IMR-90 (cell line): ENCODE measurements around the gene CATSPERB. TPM values are rescaled to one million over a fixed set of nuclear protein-coding genes. Genes with fewer than 3 reads are reported as not detected.

Experiments used
- ATAC-seq: fragments of 200-7000 bp; cut with Tn5 transposase; 2 replicates; pipeline ENCODE4 v1.9.1; 2020; ENCODE audit warnings: low read depth, mild to moderate bottlenecking, moderate library complexity
- BruUV-seq: library from RNA; stranded (reverse); fragments of 400-500 nt; replicated peaks from 2 replicates; lab custom pipeline; 2021; lab: Mats Ljungman, UMichigan
- CTCF ChIA-PET: fragments of 300-600 bp; formaldehyde crosslinking; extraction: SDS; loops from one replicate; lab custom pipeline; 2021; ENCODE audit warnings: antibody characterized with exemption; lab: Yijun Ruan, JAX
- POLR2A ChIA-PET: fragments of 300-600 bp; sonication (Branson Sonifier 250); formaldehyde crosslinking; loops from one replicate; lab custom pipeline; 2022; ENCODE audit warnings: antibody characterized with exemption; ENCODE audit not compliant: unreplicated experiment; lab: Charles Lee
- DNase-seq: peaks from one replicate; pipeline ENCODE4 v3.0.0; 2013
- H2AFZ ChIP-seq: replicated peaks from 2 replicates; pipeline ENCODE3; 2013; ENCODE audit warnings: low read length, mild to moderate bottlenecking; ENCODE audit not compliant: poor library complexity
- H2AK5ac ChIP-seq: 2 replicates; pipeline ENCODE4 v1.6.1; 2013; ENCODE audit warnings: low read depth, low read length, inconsistent platforms
- H2AK9ac ChIP-seq: replicated peaks from 2 replicates; pipeline ENCODE3; 2013; ENCODE audit warnings: mild to moderate bottlenecking, low read depth, low read length, moderate library complexity; ENCODE audit not compliant: poor library complexity
- H2BK120ac ChIP-seq: 2 replicates; pipeline ENCODE4 v1.6.1; 2013; ENCODE audit warnings: low read depth, low read length, inconsistent platforms
- H2BK15ac ChIP-seq: 3 replicates; pipeline ENCODE4 v1.6.1; 2013; ENCODE audit warnings: low read depth, low read length, inconsistent platforms
- H2BK20ac ChIP-seq: 2 replicates; pipeline ENCODE4 v1.6.1; 2013; ENCODE audit warnings: low read depth, mild to moderate bottlenecking, inconsistent platforms, low read length, moderate library complexity
- H2BK5ac ChIP-seq: 2 replicates; pipeline ENCODE4 v1.6.1; 2013; ENCODE audit warnings: mild to moderate bottlenecking, low read depth, low read length, inconsistent platforms; ENCODE audit not compliant: poor library complexity, severe bottlenecking
- H3K14ac ChIP-seq: replicated peaks from 2 replicates; pipeline ENCODE4 v1.6.1; 2013; ENCODE audit warnings: low read depth, low read length, inconsistent platforms
- H3K18ac ChIP-seq: 2 replicates; pipeline ENCODE4 v1.6.1; 2013; ENCODE audit warnings: low read depth, low read length, control low read depth
- H3K23ac ChIP-seq: 2 replicates; pipeline ENCODE4 v1.6.1; 2013; ENCODE audit warnings: low read depth, low read length, inconsistent platforms
- H3K27ac ChIP-seq: 2 replicates; pipeline ENCODE4 v1.5.1; 2013; ENCODE audit warnings: mild to moderate bottlenecking, control low read depth, low read length; ENCODE audit not compliant: insufficient read depth
- H3K27me3 ChIP-seq: 2 replicates; pipeline ENCODE4 v1.6.1; 2013; ENCODE audit warnings: low read length; ENCODE audit not compliant: control insufficient read depth, insufficient read depth
- H3K36me3 ChIP-seq: 2 replicates; pipeline ENCODE4 v1.6.1; 2013; ENCODE audit warnings: low read length, mixed read lengths; ENCODE audit not compliant: control insufficient read depth, insufficient read depth
- H3K4ac ChIP-seq: 2 replicates; pipeline ENCODE4 v1.6.1; 2013; ENCODE audit warnings: low read depth, low read length, inconsistent platforms
- H3K4me1 ChIP-seq: 2 replicates; pipeline ENCODE4 v1.6.1; 2013; ENCODE audit warnings: low read length, mixed read lengths; ENCODE audit not compliant: control insufficient read depth, insufficient read depth
- H3K4me2 ChIP-seq: 2 replicates; pipeline ENCODE4 v1.6.1; 2013; ENCODE audit warnings: low read depth, mild to moderate bottlenecking, control low read depth, low read length, moderate library complexity
- H3K4me3 ChIP-seq: 2 replicates; pipeline ENCODE4 v1.5.1; 2013; ENCODE audit warnings: low read depth, mild to moderate bottlenecking, control low read depth, low read length, moderate library complexity; ENCODE audit not compliant: insufficient read depth
- H3K56ac ChIP-seq: 2 replicates; pipeline ENCODE4 v1.6.1; 2013; ENCODE audit warnings: low read length, inconsistent platforms; ENCODE audit not compliant: insufficient read depth; ENCODE audit errors: extremely low read depth
- H3K79me1 ChIP-seq, 2 experiments: 2 replicates each; pipeline ENCODE4 v1.6.1; 2013; ENCODE audit warnings: low read length in 2 of 2, inconsistent platforms in 1 of 2, low read depth in 1 of 2
- H3K9ac ChIP-seq: 2 replicates; pipeline ENCODE4 v1.6.1; 2013; ENCODE audit warnings: low read depth, low read length, control low read depth
- H3K9me1 ChIP-seq: 2 replicates; pipeline ENCODE4 v1.6.1; 2013; ENCODE audit warnings: low read length, inconsistent platforms; ENCODE audit not compliant: insufficient read depth
- H3K9me3 ChIP-seq: 2 replicates; pipeline ENCODE4 v1.6.1; 2013; ENCODE audit warnings: low read length; ENCODE audit not compliant: control insufficient read depth, insufficient read depth
- H4K20me1 ChIP-seq: 2 replicates; pipeline ENCODE4 v1.6.1; 2013; ENCODE audit warnings: low read length, inconsistent platforms; ENCODE audit not compliant: insufficient read depth
- H4K5ac ChIP-seq: 2 replicates; pipeline ENCODE4 v1.6.1; 2013; ENCODE audit warnings: mild to moderate bottlenecking, low read depth, low read length, control low read depth
- H4K8ac ChIP-seq, 2 experiments: 2 replicates each; pipeline ENCODE4 v1.6.1; 2013; ENCODE audit warnings: low read depth in 2 of 2, low read length in 2 of 2, control low read depth in 1 of 2, inconsistent platforms in 1 of 2
- H4K91ac ChIP-seq: 2 replicates; pipeline ENCODE4 v1.6.1; 2013; ENCODE audit warnings: low read depth, low read length, inconsistent platforms; ENCODE audit not compliant: insufficient read depth
- BHLHE40 ChIP-seq: fragments of 150-350 bp; IDR thresholded peaks from 2 replicates; pipeline ENCODE4 v1.6.1; 2016; ENCODE audit warnings: mild to moderate bottlenecking, low read depth, low read length
- CEBPB ChIP-seq: IDR thresholded peaks from 2 replicates; pipeline ENCODE4 v1.6.1; 2012; ENCODE audit warnings: low read depth, low read length, improper control_type of control experiment
- CHD1 ChIP-seq: IDR thresholded peaks from 2 replicates; pipeline ENCODE4 v1.6.1; 2012; ENCODE audit warnings: low read depth, low read length, improper control_type of control experiment
- CTCF ChIP-seq: conservative IDR thresholded peaks from 2 replicates; pipeline ENCODE4 v1.5.1; 2012; ENCODE audit warnings: mild to moderate bottlenecking, low read depth, low read length, improper control_type of control experiment
- ELK1 ChIP-seq: fragments of 150-350 bp; IDR thresholded peaks from 2 replicates; pipeline ENCODE4 v1.6.1; 2016; ENCODE audit warnings: low read depth, mild to moderate bottlenecking, low read length, moderate library complexity, borderline replicate concordance
- FOS ChIP-seq: fragments of 150-350 bp; IDR thresholded peaks from 2 replicates; pipeline ENCODE4 v1.6.1; 2016; ENCODE audit warnings: low read depth, low read length
- MAFK ChIP-seq: IDR thresholded peaks from 2 replicates; pipeline ENCODE4 v1.6.1; 2012; ENCODE audit warnings: low read depth, low read length, improper control_type of control experiment
- MAZ ChIP-seq: IDR thresholded peaks from 2 replicates; pipeline ENCODE4 v1.6.1; 2012; ENCODE audit warnings: low read depth, mild to moderate bottlenecking, low read length, improper control_type of control experiment, moderate library complexity, borderline replicate concordance
- MXI1 ChIP-seq: IDR thresholded peaks from 2 replicates; pipeline ENCODE4 v1.6.1; 2012; ENCODE audit warnings: low read depth, mild to moderate bottlenecking, low read length, moderate library complexity, borderline replicate concordance
- NFE2L2 ChIP-seq: fragments of 150-350 bp; IDR thresholded peaks from 2 replicates; pipeline ENCODE4 v1.6.1; 2016; ENCODE audit warnings: low read depth, mild to moderate bottlenecking, low read length
- RAD21 ChIP-seq: IDR thresholded peaks from 2 replicates; pipeline ENCODE4 v1.6.1; 2012; ENCODE audit warnings: low read length, improper control_type of control experiment
- RCOR1 ChIP-seq: IDR thresholded peaks from 2 replicates; pipeline ENCODE4 v1.6.1; 2012; ENCODE audit warnings: mild to moderate bottlenecking, low read length, improper control_type of control experiment; ENCODE audit not compliant: insufficient replicate concordance
- RFX5 ChIP-seq: IDR thresholded peaks from 2 replicates; pipeline ENCODE4 v1.8.0; 2012; ENCODE audit warnings: low read depth, mild to moderate bottlenecking, low read length, moderate library complexity
- SMC3 ChIP-seq: fragments of 150-350 bp; IDR thresholded peaks from 2 replicates; pipeline ENCODE4 v1.6.1; 2016; ENCODE audit warnings: low read depth, mild to moderate bottlenecking, antibody characterized with exemption, low read length, moderate library complexity
- USF2 ChIP-seq: fragments of 150-350 bp; IDR thresholded peaks from 2 replicates; pipeline ENCODE4 v1.6.1; 2017; ENCODE audit warnings: mild to moderate bottlenecking, antibody characterized with exemption, low read length, low read depth
- WGBS, 2 experiments: methylation state at CpG; one replicate each; pipeline versions ENCODE4 v1.1.5 to v1.1.7; 2013; ENCODE audit warnings: missing lambda C conversion rate in 2 of 2; ENCODE audit not compliant: insufficient read length in 1 of 2; ENCODE audit errors: extremely low coverage in 2 of 2; 5-methylcytosine and 5-hydroxymethylcytosine counted together
- dilution Hi-C: fragments of 300-500 bp; cut with HindIII; formaldehyde crosslinking; loops from one replicate; pipeline ENCODE4 v1.14.3; 2018; ENCODE audit warnings: low sequenced_read_pairs; ENCODE audit not compliant: unreplicated experiment
- in situ Hi-C: fragments of 300-500 bp; cut with MboI; formaldehyde crosslinking; loops from 3 replicates; pipeline ENCODE4 v1.14.3; 2019; ENCODE audit warnings: low sequenced_read_pairs, inconsistent platforms, mixed read lengths
- intact Hi-C: fragments of 100-400 bp; cut with micrococcal nuclease; formaldehyde crosslinking; loops from 2 replicates; pipeline ENCODE4 v1.10.0; 2022
- polyA plus RNA-seq, 3 experiments: library from polyadenylated mRNA; depleted of rRNA; stranded (reverse); fragments of >200 nt; gene quantifications; 2 replicates each; pipeline ENCODE4 v1.2.3, GENCODE V29; 2012; ENCODE audit warnings: low replicate concordance in 1 of 3
- total RNA-seq: library from RNA; depleted of rRNA; stranded (reverse); fragments of >200 nt; gene quantifications from 2 replicates; pipeline ENCODE4 v1.2.3, GENCODE V29; 2012

CATSPERB gene
- total and polyA plus RNA-seq, 2 of the 4 experiments (the other 2 are of a cell fraction) = not detected

DNA sequence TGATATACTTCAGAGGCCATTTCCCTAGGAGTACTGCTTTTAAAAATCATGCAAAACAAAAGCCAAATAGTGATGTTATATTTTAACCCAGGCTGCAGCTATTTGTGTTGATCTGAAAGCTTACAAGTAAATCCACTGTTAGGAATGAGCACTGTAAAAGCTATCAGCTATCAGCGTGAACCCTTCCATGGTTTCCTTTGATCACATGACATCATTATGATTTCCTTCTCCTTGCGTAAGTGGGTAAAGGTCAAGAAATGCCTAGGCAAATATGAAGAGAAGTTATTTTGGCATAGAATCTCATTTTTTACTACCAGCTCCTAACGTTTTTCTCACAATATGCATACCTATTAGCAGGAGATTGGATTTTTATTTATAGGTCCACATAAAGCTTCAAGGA is 48.6 kb upstream of the CATSPERB start:
- Histone ChIP-seq H3K4me1 (no peaks in the 10 kb centered on the region), H3K14ac (no peak overlapping the region), H2AFZ (no peak overlapping the region), H2BK120ac (no peak overlapping the region), H2BK5ac (no peak overlapping the region), H4K8ac (no peak overlapping the region), H3K4me3 (no peak overlapping the region), H4K5ac (no peak overlapping the region), H2BK15ac (no peak overlapping the region), H2AK5ac (no peak overlapping the region), H3K9ac (no peak overlapping the region), H4K91ac (no peak overlapping the region), H3K36me3 (no peaks in the 10 kb centered on the region), H3K27ac (no peak overlapping the region), H3K23ac (no peak overlapping the region), H4K20me1 (no peaks in the 10 kb centered on the region), H3K27me3 (no peaks in the 10 kb centered on the region), H2BK20ac (no peak overlapping the region), H3K9me1 (no peaks in the 10 kb centered on the region), H3K79me1 (no peaks in the 10 kb centered on the region), H2AK9ac (no peak overlapping the region), H3K18ac (no peak overlapping the region), H3K4ac (no peak overlapping the region), H3K56ac (no peak overlapping the region), H3K9me3 (no peaks in the 10 kb centered on the region), H3K4me2 (no peak overlapping the region)
- ChIA-PET CTCF (no interaction called here), POLR2A (no interaction called here)
- ATAC-seq (no peak), DNase-seq (no peak)
- BruUV-seq = no TSS peak
- intact Hi-C loops = no loop called here
- dilution Hi-C loops = no loop called here
- in situ Hi-C loops = no loop called here
- TF ChIP-seq ELK1 (no peak), SMC3 (no peak), RCOR1 (no peak), BHLHE40 (no peak), MAFK (no peak), RFX5 (no peak), FOS (no peak), CTCF (no peak), NFE2L2 (no peak), USF2 (no peak), CEBPB (no peak), MAZ (no peak), RAD21 (no peak), CHD1 (no peak), MXI1 (no peak)
- WGBS, 2 experiments = no CpG with 5 or more reads among the region's 3 CpGs
